ENCODE results near the gene POR. TPM values are rescaled to one million over a fixed set of nuclear protein-coding genes. Genes with fewer than 3 reads are reported as not detected.

POR gene
- total and polyA plus RNA-seq, 2 of the 13 experiments (the other 11 are each of a cell fraction or from before 2014, with no cell fraction given) = 145 to 266 TPM

DNA sequence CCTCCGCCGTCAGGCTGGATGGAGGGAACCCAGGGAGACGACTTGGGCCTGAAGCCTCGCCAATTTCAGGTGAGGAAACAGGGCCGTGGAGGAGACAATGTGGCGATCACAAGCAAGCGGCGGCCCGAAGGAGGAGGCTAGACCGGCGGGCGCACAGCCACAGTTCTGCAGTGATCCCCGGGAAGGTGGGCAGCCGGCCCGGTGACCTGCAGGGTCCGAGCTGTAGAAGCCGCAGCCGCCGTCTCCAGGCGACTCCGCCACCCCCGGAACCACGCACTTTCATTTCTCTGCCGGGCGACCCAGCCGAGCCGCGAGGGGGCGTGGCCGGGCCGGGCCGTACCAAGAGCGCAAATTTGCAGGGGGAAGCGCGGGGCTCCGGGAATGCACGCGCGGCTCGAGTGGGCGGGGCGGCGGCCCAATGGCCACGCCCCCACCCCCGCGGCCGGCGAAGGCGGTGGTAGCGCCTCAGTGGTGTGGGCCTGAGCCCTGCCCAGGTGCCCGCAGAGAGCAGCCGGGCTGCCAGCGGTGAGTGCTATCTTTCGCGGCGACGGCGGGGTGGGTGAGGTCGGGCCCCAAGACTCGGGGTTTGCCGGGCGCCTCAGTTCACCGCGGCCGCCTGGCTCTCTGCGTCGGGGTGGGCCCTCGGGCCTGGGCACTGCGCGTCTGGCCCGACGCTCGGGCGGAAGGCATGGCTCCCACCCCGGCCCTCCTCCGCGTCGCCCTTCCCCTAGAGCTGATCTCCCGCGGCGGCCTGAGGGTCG lies at the start of gene POR (continued):
- TF ChIP-seq HOXA9 (CRISPR knock-in tag; IDR thresholded peaks at IDR 0.05; ENCODE audit: borderline replicate concordance) (no peak), ISL2 (CRISPR knock-in tag; IDR thresholded peaks at IDR 0.05) (peak; percentile 89), HMG20A (CRISPR knock-in tag; IDR thresholded peaks at IDR 0.05; ENCODE audit: borderline replicate concordance) (no peak), SP4 (CRISPR knock-in tag; IDR thresholded peaks at IDR 0.05) (peak; percentile 100), ZNF34 (CRISPR knock-in tag; IDR thresholded peaks at IDR 0.05; ENCODE audit: borderline replicate concordance) (no peak), AKAP8 (CRISPR knock-in tag; IDR thresholded peaks at IDR 0.05) (peak; percentile 72; the same call in 1 of the 2 replicates), ZBTB8A (CRISPR knock-in tag; IDR thresholded peaks at IDR 0.05; ENCODE audit: borderline replicate concordance, low read depth) (no peak), ZNF460 (CRISPR knock-in tag; IDR thresholded peaks at IDR 0.05; ENCODE audit: borderline replicate concordance) (no peak; the same call in 1 of the 2 replicates), TBP (CRISPR knock-in tag; IDR thresholded peaks at IDR 0.05) (0 out of 2 replicates have a peak, but pooled peaks have one; percentile 41), TARDBP (CRISPR knock-in tag; IDR thresholded peaks at IDR 0.05) (peak; percentile 75), PLRG1 (conservative IDR thresholded peaks at IDR 0.05) (no peak), SP5 (CRISPR knock-in tag; IDR thresholded peaks at IDR 0.05; ENCODE audit: borderline replicate concordance, low read depth) (peak; percentile 93), KMT2A (CRISPR knock-in tag; IDR thresholded peaks at IDR 0.05) (peak; percentile 65; the same call in 1 of the 2 replicates), TBX2 (CRISPR knock-in tag; IDR thresholded peaks at IDR 0.05; ENCODE audit: borderline replicate concordance) (peak; percentile 91; the same call in 1 of the 2 replicates)
- TF ChIP-seq, protein P1, sequence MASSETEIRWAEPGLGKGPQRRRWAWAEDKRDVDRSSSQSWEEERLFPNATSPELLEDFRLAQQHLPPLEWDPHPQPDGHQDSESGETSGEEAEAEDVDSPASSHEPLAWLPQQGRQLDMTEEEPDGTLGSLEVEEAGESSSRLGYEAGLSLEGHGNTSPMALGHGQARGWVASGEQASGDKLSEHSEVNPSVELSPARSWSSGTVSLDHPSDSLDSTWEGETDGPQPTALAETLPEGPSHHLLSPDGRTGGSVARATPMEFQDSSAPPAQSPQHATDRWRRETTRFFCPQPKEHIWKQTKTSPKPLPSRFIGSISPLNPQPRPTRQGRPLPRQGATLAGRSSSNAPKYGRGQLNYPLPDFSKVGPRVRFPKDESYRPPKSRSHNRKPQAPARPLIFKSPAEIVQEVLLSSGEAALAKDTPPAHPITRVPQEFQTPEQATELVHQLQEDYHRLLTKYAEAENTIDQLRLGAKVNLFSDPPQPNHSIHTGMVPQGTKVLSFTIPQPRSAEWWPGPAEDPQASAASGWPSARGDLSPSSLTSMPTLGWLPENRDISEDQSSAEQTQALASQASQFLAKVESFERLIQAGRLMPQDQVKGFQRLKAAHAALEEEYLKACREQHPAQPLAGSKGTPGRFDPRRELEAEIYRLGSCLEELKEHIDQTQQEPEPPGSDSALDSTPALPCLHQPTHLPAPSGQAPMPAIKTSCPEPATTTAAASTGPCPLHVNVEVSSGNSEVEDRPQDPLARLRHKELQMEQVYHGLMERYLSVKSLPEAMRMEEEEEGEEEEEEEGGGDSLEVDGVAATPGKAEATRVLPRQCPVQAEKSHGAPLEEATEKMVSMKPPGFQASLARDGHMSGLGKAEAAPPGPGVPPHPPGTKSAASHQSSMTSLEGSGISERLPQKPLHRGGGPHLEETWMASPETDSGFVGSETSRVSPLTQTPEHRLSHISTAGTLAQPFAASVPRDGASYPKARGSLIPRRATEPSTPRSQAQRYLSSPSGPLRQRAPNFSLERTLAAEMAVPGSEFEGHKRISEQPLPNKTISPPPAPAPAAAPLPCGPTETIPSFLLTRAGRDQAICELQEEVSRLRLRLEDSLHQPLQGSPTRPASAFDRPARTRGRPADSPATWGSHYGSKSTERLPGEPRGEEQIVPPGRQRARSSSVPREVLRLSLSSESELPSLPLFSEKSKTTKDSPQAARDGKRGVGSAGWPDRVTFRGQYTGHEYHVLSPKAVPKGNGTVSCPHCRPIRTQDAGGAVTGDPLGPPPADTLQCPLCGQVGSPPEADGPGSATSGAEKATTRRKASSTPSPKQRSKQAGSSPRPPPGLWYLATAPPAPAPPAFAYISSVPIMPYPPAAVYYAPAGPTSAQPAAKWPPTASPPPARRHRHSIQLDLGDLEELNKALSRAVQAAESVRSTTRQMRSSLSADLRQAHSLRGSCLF (CRISPR knock-in tag; IDR thresholded peaks at IDR 0.05; ENCODE audit: borderline replicate concordance) = peak; percentile 20; the same call in 1 of the 2 replicates
- TF ChIP-seq, protein P2, sequence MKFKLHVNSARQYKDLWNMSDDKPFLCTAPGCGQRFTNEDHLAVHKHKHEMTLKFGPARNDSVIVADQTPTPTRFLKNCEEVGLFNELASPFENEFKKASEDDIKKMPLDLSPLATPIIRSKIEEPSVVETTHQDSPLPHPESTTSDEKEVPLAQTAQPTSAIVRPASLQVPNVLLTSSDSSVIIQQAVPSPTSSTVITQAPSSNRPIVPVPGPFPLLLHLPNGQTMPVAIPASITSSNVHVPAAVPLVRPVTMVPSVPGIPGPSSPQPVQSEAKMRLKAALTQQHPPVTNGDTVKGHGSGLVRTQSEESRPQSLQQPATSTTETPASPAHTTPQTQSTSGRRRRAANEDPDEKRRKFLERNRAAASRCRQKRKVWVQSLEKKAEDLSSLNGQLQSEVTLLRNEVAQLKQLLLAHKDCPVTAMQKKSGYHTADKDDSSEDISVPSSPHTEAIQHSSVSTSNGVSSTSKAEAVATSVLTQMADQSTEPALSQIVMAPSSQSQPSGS (CRISPR knock-in tag; IDR thresholded peaks at IDR 0.05) = no peak
- TF ChIP-seq, protein P3, sequence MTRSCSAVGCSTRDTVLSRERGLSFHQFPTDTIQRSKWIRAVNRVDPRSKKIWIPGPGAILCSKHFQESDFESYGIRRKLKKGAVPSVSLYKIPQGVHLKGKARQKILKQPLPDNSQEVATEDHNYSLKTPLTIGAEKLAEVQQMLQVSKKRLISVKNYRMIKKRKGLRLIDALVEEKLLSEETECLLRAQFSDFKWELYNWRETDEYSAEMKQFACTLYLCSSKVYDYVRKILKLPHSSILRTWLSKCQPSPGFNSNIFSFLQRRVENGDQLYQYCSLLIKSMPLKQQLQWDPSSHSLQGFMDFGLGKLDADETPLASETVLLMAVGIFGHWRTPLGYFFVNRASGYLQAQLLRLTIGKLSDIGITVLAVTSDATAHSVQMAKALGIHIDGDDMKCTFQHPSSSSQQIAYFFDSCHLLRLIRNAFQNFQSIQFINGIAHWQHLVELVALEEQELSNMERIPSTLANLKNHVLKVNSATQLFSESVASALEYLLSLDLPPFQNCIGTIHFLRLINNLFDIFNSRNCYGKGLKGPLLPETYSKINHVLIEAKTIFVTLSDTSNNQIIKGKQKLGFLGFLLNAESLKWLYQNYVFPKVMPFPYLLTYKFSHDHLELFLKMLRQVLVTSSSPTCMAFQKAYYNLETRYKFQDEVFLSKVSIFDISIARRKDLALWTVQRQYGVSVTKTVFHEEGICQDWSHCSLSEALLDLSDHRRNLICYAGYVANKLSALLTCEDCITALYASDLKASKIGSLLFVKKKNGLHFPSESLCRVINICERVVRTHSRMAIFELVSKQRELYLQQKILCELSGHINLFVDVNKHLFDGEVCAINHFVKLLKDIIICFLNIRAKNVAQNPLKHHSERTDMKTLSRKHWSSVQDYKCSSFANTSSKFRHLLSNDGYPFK (CRISPR knock-in tag; IDR thresholded peaks at IDR 0.05; ENCODE audit: borderline replicate concordance) = peak; percentile 51; the same call in 1 of the 2 replicates
- TF ChIP-seq, protein P4, sequence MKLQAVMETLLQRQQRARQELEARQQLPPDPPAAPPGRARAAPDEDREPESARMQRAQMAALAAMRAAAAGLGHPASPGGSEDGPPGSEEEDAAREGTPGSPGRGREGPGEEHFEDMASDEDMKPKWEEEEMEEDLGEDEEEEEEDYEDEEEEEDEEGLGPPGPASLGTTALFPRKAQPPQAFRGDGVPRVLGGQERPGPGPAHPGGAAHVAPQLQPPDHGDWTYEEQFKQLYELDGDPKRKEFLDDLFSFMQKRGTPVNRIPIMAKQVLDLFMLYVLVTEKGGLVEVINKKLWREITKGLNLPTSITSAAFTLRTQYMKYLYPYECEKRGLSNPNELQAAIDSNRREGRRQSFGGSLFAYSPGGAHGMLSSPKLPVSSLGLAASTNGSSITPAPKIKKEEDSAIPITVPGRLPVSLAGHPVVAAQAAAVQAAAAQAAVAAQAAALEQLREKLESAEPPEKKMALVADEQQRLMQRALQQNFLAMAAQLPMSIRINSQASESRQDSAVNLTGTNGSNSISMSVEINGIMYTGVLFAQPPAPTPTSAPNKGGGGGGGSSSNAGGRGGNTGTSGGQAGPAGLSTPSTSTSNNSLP (IDR thresholded peaks at IDR 0.05; ENCODE audit: low read depth, low read length) = peak; percentile 17; the same call in 1 of the 2 replicates
